HuH-7 (cell line): Measurements from ENCODE around the gene PLD3.
"Not testable (repeated sequence)": the region's sequence is repeated elsewhere in the genome, so short reads cannot be mapped to it uniquely, and the experiment has no call there.

Source experiments
- DNase-seq: peaks from one replicate; pipeline ENCODE4 v3.0.0; 2011; ENCODE audit warnings: low spot score

PLD3 gene

DNA sequence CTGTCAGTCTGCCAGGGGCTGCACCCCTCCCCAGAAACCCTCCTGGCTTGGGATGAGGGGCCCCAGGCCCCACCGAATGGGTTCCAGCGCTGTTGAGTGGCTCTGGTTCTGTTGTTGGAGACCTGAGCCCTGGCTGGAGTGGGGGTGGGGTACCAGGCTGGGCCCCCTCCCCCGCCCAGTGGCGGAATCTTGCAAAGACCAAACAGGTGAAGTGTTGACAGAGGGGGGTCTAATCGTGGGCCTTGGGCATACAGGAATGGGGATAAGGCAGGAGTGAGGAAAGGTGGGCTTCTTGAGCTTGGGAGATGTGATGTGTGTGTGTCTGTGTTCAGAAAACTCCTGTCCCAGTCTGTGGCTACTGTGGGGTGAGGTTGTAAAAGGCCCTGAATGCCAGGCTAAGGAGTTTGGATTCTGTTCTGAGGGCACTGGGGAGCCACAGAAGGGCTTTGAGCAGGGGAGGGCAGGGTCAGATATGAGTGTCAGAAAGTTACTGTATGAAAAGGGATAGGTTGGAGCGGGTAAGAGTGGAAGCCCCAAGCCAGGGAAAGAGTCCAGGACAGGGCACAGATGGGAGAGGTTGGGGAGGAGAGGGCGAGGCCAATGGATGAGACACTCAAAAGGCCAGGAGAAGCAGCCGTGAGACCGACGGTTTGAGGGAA is 41.7 kb downstream of the PLD3 start, which contains the start of gene HIPK4:
TSS of gene HIPK4 (minus strand) at position 98 of the 659 bp plus-strand sequence. CDS start 279 bp downstream, outside the sequence.
- no peak for DNase-seq

DNA sequence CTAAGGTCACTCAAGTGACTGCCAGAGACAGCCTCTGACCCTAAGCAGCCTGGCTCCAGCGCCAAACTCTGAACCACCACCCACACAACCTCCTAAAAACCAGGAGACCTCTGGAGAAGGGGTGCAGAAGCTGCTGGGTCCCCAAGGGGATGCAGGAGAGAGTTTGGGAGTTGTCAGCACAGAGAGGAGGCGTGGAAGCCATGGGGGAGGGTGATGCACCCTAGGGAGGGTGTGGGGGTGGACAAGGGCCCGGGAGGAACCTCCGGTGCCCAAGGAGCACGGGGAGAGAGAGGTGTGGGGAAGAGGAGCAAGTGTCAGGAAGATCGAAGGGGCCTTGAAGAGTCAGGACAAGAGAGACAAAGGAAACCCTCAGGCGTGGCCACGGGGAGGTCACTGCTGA is 43.6 kb downstream of the PLD3 start:
- DNase-seq: no peak

- no peak for DNase-seq
These were observed 44.5 kb downstream of the PLD3 start for GRCh38 chr19:40392894-40393517.

DNA sequence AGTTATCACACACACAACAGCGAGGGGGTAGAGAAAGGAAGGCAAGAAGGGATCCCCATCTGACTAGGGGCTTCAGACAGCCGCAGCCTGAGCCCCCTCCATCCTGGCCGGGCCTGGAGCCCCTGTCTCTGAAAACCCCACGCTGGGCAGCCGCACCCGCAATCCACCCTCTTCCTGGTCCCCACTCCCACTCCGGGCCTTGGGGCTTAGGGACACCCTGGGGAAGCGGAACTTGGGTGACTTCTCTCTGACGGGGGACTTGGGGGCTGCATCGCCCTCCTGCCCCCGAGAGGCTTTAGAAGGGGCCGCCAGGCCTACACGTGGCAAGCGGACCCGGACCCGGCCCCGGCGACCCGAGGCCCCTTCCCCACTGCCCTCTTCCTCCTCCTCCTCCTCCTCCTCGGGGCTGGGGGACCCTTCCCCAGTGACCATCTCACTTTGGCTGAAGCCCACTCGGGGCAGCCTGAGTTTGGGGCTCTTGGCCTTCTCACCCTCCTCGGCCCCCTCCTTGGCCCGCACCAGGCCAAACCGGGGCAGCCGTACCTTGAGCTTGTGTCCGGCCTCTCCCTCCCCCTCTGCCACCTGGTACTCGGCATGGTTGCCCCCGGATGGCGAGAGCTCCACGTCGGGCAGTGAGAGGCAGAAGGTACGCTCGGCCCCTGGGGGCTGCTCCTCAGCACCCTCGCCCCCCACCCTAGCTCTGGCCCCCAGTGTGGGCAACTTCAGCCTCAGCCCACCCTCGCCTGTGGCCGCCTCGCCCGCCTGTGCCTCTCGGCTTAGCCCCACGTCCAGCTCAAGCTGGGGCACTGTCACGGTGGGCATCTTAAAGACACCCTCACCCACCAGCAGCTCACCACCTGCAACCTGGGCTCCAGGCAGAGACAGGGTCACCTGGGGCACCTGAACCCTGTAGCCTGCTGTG is 45.7 kb downstream of the PLD3 start:
- DNase-seq: no peak

GRCh38 chr19:40394816-40395210 is 46.3 kb downstream of the PLD3 start:
- DNase-seq: no peak

DNA sequence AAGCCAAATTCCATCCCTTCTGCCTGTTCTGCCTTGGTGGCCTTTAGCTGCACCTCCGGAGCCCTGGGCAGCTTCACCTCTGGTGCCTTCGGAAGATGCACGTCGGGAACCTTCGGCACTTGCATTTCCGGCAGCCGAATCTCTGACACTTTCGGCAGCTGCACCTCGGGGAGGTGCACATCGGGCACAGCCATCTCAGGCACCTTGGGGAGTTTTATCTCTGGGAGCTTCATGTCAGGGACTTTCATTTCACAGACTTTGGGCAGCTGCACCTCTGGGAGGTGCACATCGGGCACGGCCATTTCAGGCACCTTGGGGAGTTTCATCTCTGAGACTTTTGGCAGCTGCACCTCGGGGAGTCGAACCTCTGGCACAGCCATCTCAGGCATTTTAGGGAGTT is 47.5 kb downstream of the PLD3 start:
- DNase-seq: no peak

DNA sequence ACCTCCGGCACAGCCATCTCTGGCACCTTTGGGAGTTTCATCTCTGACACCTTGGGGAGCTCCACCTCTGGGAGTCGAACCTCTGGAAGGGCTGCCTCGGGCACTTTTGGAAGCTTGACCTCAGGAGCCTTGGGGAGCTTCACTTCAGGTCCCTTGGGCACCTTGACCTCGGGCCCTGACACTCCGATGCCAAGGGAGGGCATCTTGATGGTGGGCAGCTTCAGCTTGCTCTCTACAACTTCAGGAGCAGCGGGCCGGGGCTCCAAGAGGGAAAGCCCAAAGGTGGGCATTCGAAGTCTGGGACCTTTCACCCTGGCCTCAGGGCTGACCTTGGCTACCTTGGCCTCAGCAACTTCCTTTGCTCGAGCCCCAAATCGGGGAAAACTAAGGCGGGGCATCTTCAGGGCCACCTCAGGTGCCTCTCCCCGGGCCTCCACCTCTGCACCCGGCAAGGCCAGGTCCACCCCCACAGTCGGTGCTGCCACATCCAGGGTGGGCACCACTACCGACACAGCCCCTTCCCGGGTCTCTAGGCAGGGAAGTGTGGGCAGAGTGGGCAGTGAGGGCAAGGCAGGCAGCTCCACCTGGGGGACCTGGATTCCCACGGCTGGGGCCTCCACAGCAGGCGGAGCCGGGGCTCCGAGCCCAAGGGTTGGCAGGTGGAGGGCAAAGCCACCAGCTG is 48.5 kb downstream of the PLD3 start:
- DNase-seq: no peak

GRCh38 chr19:40397568-40397906 is 49.0 kb downstream of the PLD3 start:
- DNase-seq: no peak

DNA sequence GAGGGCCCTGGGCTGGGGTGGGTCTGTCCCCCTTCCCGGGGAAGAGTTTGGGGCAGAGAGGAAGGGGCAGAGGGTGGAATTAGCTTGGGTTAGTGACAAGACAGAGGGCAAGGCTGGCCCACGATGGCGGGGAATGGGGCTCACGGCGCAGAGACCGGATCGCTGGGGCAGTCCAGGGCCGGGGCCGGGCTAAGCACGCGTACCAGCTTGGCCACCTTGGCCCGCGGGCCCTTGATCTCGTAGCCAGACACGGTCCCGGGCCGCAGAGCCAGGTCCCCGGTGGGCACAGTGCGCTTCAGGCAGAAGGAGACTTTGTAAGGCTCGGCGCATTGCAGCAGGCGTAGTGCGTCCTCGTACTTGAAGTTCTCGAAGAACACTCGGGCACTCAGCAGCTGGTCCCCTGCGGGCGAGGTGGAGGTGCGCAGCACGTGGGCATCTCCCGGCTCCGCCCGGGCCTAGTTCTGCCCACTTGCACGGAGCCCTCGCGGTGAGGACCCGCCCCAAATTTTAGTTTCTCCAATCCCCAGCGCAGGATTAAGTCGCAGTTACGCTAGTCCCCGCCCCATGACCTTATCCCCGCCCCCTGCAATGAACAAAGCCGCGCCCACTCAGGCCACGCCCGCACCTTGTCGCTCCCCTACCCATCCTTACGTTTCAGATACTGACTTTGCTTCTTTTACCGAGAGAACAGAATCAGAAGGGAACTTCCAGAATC is 50.1 kb downstream of the PLD3 start:
- no peak for DNase-seq

DNA sequence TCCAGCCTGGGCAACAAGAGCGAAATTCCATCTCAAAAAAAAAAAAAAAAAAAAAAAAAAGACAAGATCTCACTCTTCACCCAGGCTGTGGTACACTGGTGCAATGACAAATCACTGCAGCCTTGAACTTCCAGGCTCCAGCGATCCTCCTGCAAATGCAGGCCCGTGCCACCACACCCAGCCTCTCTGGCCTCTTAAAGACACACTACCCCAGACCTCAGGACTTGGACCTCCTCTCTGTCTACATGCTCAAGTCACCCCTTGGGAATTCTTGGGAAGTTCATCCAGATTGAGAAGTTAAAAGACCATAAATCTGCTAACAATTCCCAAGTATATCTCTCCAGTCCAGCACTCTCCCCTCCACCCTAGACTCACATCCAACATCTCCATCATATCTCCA is 52.1 kb downstream of the PLD3 start:
- no peak for DNase-seq

- peak; percentile 99 for DNase-seq
These were observed 54.9 kb downstream of the PLD3 start for GRCh38 chr19:40403262-40403984.

DNA sequence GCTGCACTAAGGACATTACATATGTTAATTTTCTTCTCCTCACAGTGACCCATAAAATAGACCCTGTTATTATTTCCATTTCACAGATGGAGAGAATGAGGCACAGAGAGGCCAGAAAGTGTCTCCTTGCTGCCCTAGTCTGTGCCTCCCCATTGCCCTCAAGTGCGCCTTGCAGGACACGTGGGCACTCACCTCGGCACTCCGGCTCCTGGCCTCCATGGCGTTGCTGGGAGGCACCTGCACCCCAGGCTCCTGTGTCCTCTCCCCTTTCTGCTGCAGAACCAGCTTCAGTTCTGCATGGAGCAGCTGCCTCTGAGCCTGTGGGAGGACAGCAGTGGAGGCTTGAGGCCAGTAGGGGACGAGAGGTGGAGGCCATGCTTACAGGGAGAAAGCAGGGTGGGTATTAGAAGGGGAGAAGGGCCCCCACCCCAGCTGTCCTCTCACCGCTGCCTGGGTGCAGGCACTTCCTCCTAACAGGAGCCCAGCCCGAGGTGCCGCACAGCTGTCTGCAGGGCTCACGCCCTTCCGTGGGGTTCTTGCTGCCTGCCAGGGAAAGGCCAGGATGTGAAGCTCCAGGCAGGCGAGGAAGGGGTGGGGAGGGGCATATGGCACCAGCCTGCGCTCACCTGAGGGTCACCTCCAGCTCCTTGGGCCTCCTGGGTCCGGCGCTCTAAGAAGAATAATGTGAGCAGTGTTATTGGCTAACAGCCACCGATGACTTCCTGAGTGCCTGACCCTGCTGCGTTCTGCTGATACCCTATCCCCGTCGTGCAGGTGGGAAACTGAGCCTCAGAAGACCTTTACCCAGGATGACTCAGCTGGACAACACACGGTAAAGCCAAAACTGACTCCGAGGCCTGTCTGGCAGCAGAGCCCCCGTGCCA is 59.5 kb downstream of the PLD3 start:
- DNase-seq: no peak

- not testable (repeated sequence) for DNase-seq
These were observed 60.1 kb downstream of the PLD3 start for GRCh38 chr19:40408598-40408925.

DNA sequence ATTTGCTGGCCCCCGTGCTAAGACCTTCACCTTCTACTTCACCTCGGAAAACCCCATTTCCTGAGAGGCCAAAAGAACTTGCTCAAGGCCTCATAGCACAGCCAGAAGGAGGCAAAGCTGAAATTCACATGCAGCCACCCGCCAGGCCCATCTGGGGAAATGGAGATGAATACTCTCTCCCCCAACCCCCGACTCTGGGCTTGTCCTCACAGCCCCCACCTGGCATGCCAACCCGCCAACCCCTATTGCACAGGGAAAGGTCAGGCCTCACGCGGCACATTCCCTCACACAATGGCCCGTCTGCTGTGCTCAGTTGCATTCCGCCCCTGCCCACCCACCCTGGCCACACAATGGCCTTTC is 61.5 kb downstream of the PLD3 start:
- no peak for DNase-seq

GRCh38 chr19:40411125-40411842 is 62.8 kb downstream of the PLD3 start:
- DNase-seq: no peak

- no peak for DNase-seq
These were observed 63.5 kb downstream of the PLD3 start for GRCh38 chr19:40411958-40412499.

- no peak for DNase-seq
These were observed 64.4 kb downstream of the PLD3 start for GRCh38 chr19:40412866-40413265.

GRCh38 chr19:40413291-40413845 is 64.9 kb downstream of the PLD3 start, which contains the start of gene PRX:
Gene PRX (minus strand): TSS chr19:40413378. CDS start chr19:40407932, 5,446 bp downstream.
- DNase-seq: no peak
